ENCODE results near the gene COL4A2.
A peak's percentile ranks its signal among the peaks of the same experiment; 100 is the strongest.

COL4A2 gene

DNA sequence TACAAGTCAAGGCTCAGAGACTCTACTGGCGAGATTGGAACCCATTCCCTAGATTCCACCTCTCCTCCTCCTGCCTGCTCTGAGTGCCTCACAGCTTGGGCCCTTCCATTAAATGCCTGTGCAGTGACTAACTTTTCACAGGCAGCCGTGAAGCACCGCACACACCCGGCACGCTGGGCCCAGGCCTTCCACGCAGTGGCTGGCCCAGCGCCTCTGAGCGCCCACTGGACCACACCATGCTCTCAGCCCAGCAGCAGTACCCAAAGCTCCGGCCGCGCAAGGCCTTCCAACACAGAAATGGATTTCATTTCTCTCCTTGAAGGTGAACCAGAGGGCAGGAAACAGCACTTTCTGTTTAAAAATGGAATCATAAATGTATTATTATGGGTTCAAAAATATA lies 228.4 kb downstream of the COL4A2 start:
- Histone ChIP-seq H3K4me3 (ENCODE audit: low read depth in 1 of 2, low read length in 2 of 2) (no peak overlapping the region), H3K9me3 (ENCODE audit: control insufficient read depth in 1 of 2, low read length in 2 of 2) (no peaks in the 10 kb centered on the region), H3K27ac (ENCODE audit: low read depth, low read length) (no peak overlapping the region), H3K36me3 (ENCODE audit: control insufficient read depth in 1 of 2, insufficient read depth in 2 of 2, low read length in 2 of 2) (no peaks in the 10 kb centered on the region), H3K4me1 (ENCODE audit: control insufficient read depth in 1 of 2, insufficient read depth in 2 of 2, low read length in 2 of 2) (peaks cover 5 to 10% of the 10 kb centered on the region in 2 donors), H3K27me3 (ENCODE audit: control insufficient read depth in 1 of 2, insufficient read depth in 2 of 2, low read length in 2 of 2) (no peaks in the 10 kb centered on the region), H3K9ac (ENCODE audit: low read depth in 1 of 2, low read length in 2 of 2) (no peak overlapping the region)

GRCh38 chr13:110536006-110536693 lies 229.1 kb downstream of the COL4A2 start:
- no peak overlapping the region for H3K9ac ChIP-seq (ENCODE audit: low read depth in 1 of 2, low read length in 2 of 2)
- no peak overlapping the region for H3K4me3 ChIP-seq (ENCODE audit: low read depth in 1 of 2, low read length in 2 of 2)
- H3K9me3 ChIP-seq (ENCODE audit: control insufficient read depth in 1 of 2, low read length in 2 of 2): no peaks in the 10 kb centered on the region
- H3K27ac ChIP-seq (ENCODE audit: low read depth, low read length): no peak overlapping the region
- H3K4me1 ChIP-seq (ENCODE audit: control insufficient read depth in 1 of 2, insufficient read depth in 2 of 2, low read length in 2 of 2): peaks cover 9 to 14% of the 10 kb centered on the region in 2 donors
- H3K27me3 ChIP-seq (ENCODE audit: control insufficient read depth in 1 of 2, insufficient read depth in 2 of 2, low read length in 2 of 2): no peaks in the 10 kb centered on the region
- H3K36me3 ChIP-seq (ENCODE audit: control insufficient read depth in 1 of 2, insufficient read depth in 2 of 2, low read length in 2 of 2): no peaks in the 10 kb centered on the region

DNA sequence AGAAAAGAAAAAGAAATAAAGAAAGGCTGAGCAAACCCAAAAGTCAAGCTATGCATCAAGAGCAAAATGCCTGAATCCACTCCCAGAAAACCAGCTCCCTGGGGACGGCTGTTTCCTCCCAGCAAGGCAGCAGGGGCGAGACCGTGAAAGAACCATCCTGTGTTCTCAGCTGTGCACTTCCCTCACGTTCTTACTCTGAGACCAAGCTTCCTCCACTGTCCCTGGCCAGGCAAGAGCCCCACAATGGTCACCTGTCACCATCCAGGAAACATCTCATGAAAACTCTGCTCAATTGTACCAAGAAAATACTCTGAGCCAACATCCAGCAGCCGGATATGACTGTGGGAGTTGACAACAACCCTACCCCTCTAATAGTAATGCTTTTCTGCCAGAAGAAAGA lies 231.5 kb downstream of the COL4A2 start:
- peaks cover 0 to 6% of the 10 kb centered on the region in 2 donors for H3K36me3 ChIP-seq (ENCODE audit: control insufficient read depth in 1 of 2, insufficient read depth in 2 of 2, low read length in 2 of 2)
- peaks cover 17 to 22% of the 10 kb centered on the region in 2 donors for H3K4me1 ChIP-seq (ENCODE audit: control insufficient read depth in 1 of 2, insufficient read depth in 2 of 2, low read length in 2 of 2)
- H3K4me3 ChIP-seq (ENCODE audit: low read depth in 1 of 2, low read length in 2 of 2): no peak overlapping the region
- no peak overlapping the region for H3K27ac ChIP-seq (ENCODE audit: low read depth, low read length)
- no peaks in the 10 kb centered on the region for H3K9me3 ChIP-seq (ENCODE audit: control insufficient read depth in 1 of 2, low read length in 2 of 2)
- no peaks in the 10 kb centered on the region for H3K27me3 ChIP-seq (ENCODE audit: control insufficient read depth in 1 of 2, insufficient read depth in 2 of 2, low read length in 2 of 2)
- no peak overlapping the region for H3K9ac ChIP-seq (ENCODE audit: low read depth in 1 of 2, low read length in 2 of 2)

DNA sequence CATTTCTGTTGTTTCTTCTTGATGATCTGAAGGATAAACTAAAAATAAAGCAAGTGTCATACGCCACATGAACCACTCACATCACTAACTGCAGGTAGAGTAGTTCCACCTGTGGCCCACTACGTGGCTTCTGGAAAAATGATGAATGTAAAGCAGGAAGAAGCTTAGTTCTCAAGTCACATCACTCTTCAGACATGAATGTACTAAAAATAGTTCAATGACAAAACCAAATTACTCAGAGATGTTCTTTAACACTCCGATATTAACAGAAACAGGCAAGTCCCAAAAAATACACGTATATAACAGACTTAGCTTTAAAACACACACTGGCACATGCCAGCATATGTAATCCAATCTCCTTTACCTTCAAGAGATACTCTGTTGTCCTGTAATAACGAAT lies 232.8 kb downstream of the COL4A2 start:
- Histone ChIP-seq H3K36me3 (ENCODE audit: control insufficient read depth in 1 of 2, insufficient read depth in 2 of 2, low read length in 2 of 2) (peaks cover 0 to 6% of the 10 kb centered on the region in 2 donors), H3K27ac (ENCODE audit: low read depth, low read length) (no peak overlapping the region), H3K9me3 (ENCODE audit: control insufficient read depth in 1 of 2, low read length in 2 of 2) (no peaks in the 10 kb centered on the region), H3K27me3 (ENCODE audit: control insufficient read depth in 1 of 2, insufficient read depth in 2 of 2, low read length in 2 of 2) (no peaks in the 10 kb centered on the region), H3K4me1 (ENCODE audit: control insufficient read depth in 1 of 2, insufficient read depth in 2 of 2, low read length in 2 of 2) (peaks cover 17 to 22% of the 10 kb centered on the region in 2 donors), H3K9ac (ENCODE audit: low read depth in 1 of 2, low read length in 2 of 2) (no peak overlapping the region), H3K4me3 (ENCODE audit: low read depth in 1 of 2, low read length in 2 of 2) (no peak overlapping the region)

DNA sequence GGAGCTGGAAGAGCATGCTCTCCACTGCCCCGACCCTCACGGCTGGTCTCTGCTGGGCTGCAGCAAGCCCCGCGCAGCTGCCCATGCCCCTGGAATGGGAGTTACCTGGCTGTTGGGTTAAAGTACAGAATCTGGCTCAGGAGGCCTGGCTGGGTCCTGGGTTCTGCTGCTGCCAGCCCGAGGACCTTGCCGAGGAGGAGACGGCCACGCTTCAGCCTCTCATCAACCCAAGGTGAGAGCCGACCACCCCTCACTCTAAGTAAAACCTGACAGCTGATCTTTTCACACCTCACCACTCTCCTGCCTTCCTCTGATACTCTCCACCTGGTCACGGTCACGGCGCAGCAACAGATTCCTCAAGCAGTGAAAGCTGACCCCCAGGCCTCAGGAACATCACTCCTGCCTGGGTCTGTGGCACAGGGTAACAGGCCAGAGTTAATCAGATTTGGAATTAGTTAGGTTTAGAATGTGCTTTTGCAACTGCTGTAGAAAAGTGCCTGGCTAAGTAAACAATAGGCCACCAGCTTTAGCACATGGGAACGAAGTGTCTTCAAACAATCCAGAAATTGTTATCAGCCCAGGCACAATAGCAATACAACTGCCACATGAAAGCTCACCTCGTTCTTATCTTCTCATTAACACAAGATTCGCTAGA lies 233.9 kb downstream of the COL4A2 start:
- Histone ChIP-seq H3K27me3 (ENCODE audit: control insufficient read depth in 1 of 2, insufficient read depth in 2 of 2, low read length in 2 of 2) (no peaks in the 10 kb centered on the region), H3K4me1 (ENCODE audit: control insufficient read depth in 1 of 2, insufficient read depth in 2 of 2, low read length in 2 of 2) (peaks cover 17 to 28% of the 10 kb centered on the region in 2 donors), H3K27ac (ENCODE audit: low read depth, low read length) (no peak overlapping the region), H3K9ac (ENCODE audit: low read depth in 1 of 2, low read length in 2 of 2) (no peak overlapping the region), H3K9me3 (ENCODE audit: control insufficient read depth in 1 of 2, low read length in 2 of 2) (no peaks in the 10 kb centered on the region), H3K4me3 (ENCODE audit: low read depth in 1 of 2, low read length in 2 of 2) (no peak overlapping the region), H3K36me3 (ENCODE audit: control insufficient read depth in 1 of 2, insufficient read depth in 2 of 2, low read length in 2 of 2) (peaks cover 0 to 6% of the 10 kb centered on the region in 2 donors)

DNA sequence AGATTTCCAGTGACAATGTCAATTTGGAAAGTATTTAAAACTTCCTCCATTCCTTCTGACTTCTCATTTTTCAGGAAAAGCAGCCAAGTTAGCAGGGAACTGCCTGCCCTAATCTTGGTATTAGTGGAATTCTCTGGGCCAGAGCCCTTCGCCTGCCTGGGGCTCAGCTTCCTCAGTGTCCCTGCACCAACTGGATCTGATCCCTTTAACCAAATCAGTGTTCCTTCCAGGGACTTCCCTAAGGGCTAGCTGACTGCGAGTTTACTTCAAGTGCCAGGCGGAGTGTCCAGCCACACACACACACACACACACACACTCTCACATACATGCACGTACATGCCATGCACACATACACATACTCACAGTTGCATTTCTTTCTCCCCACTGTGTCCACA lies 234.4 kb downstream of the COL4A2 start:
- Histone ChIP-seq H3K4me3 (ENCODE audit: low read depth in 1 of 2, low read length in 2 of 2) (no peak overlapping the region), H3K9me3 (ENCODE audit: control insufficient read depth in 1 of 2, low read length in 2 of 2) (no peaks in the 10 kb centered on the region), H3K36me3 (ENCODE audit: control insufficient read depth in 1 of 2, insufficient read depth in 2 of 2, low read length in 2 of 2) (peaks cover 0 to 6% of the 10 kb centered on the region in 2 donors), H3K9ac (ENCODE audit: low read depth in 1 of 2, low read length in 2 of 2) (no peak overlapping the region), H3K4me1 (ENCODE audit: control insufficient read depth in 1 of 2, insufficient read depth in 2 of 2, low read length in 2 of 2) (peaks cover 21 to 32% of the 10 kb centered on the region in 2 donors), H3K27me3 (ENCODE audit: control insufficient read depth in 1 of 2, insufficient read depth in 2 of 2, low read length in 2 of 2) (no peaks in the 10 kb centered on the region), H3K27ac (ENCODE audit: low read depth, low read length) (no peak overlapping the region)

GRCh38 chr13:110542169-110542796 lies 235.2 kb downstream of the COL4A2 start:
- Histone ChIP-seq H3K36me3 (ENCODE audit: control insufficient read depth in 1 of 2, insufficient read depth in 2 of 2, low read length in 2 of 2) (peaks cover 0 to 6% of the 10 kb centered on the region in 2 donors), H3K27ac (ENCODE audit: low read depth, low read length) (no peak overlapping the region), H3K4me1 (ENCODE audit: control insufficient read depth in 1 of 2, insufficient read depth in 2 of 2, low read length in 2 of 2) (peaks cover 28 to 39% of the 10 kb centered on the region in 2 donors), H3K4me3 (ENCODE audit: low read depth in 1 of 2, low read length in 2 of 2) (no peak overlapping the region), H3K9me3 (ENCODE audit: control insufficient read depth in 1 of 2, low read length in 2 of 2) (no peaks in the 10 kb centered on the region), H3K9ac (ENCODE audit: low read depth in 1 of 2, low read length in 2 of 2) (no peak overlapping the region), H3K27me3 (ENCODE audit: control insufficient read depth in 1 of 2, insufficient read depth in 2 of 2, low read length in 2 of 2) (no peaks in the 10 kb centered on the region)

- H3K9ac ChIP-seq (ENCODE audit: low read depth in 1 of 2, low read length in 2 of 2): no peak overlapping the region
- no peak overlapping the region for H3K27ac ChIP-seq (ENCODE audit: low read depth, low read length)
- peaks cover 2 to 6% of the 10 kb centered on the region in 2 donors for H3K36me3 ChIP-seq (ENCODE audit: control insufficient read depth in 1 of 2, insufficient read depth in 2 of 2, low read length in 2 of 2)
- H3K4me3 ChIP-seq (ENCODE audit: low read depth in 1 of 2, low read length in 2 of 2): no peak overlapping the region
- H3K27me3 ChIP-seq (ENCODE audit: control insufficient read depth in 1 of 2, insufficient read depth in 2 of 2, low read length in 2 of 2): no peaks in the 10 kb centered on the region
- no peaks in the 10 kb centered on the region for H3K9me3 ChIP-seq (ENCODE audit: control insufficient read depth in 1 of 2, low read length in 2 of 2)
- H3K4me1 ChIP-seq (ENCODE audit: control insufficient read depth in 1 of 2, insufficient read depth in 2 of 2, low read length in 2 of 2): peaks cover 24 to 37% of the 10 kb centered on the region in 2 donors
These were observed 239.3 kb downstream of the COL4A2 start for GRCh38 chr13:110546378-110546777.

GRCh38 chr13:110546926-110547325 lies 239.8 kb downstream of the COL4A2 start:
- Histone ChIP-seq H3K4me3 (ENCODE audit: low read depth in 1 of 2, low read length in 2 of 2) (peak overlapping the region; percentile 18 to 55), H3K9ac (ENCODE audit: low read depth in 1 of 2, low read length in 2 of 2) (no peak overlapping the region), H3K9me3 (ENCODE audit: control insufficient read depth in 1 of 2, low read length in 2 of 2) (no peaks in the 10 kb centered on the region), H3K27me3 (ENCODE audit: control insufficient read depth in 1 of 2, insufficient read depth in 2 of 2, low read length in 2 of 2) (no peaks in the 10 kb centered on the region), H3K27ac (ENCODE audit: low read depth, low read length) (peak overlapping the region; percentile 11), H3K4me1 (ENCODE audit: control insufficient read depth in 1 of 2, insufficient read depth in 2 of 2, low read length in 2 of 2) (peaks cover 21 to 38% of the 10 kb centered on the region in 2 donors), H3K36me3 (ENCODE audit: control insufficient read depth in 1 of 2, insufficient read depth in 2 of 2, low read length in 2 of 2) (peaks cover 3 to 6% of the 10 kb centered on the region in 2 donors)
